Neutrophil (primary cell): Measurements from ENCODE around the gene FAM216B.
"Not testable (repeated sequence)": the region's sequence is repeated elsewhere in the genome, so short reads cannot be mapped to it uniquely, and the experiment has no call there.

Source experiments
- H3K27ac ChIP-seq: fragments of 200-600 bp; sonication (generic); 2 replicates; pipeline ENCODE4 v1.5.1; 2016; ENCODE audit warnings: mild to moderate bottlenecking, moderate library complexity
- H3K27me3 ChIP-seq: fragments of 200-600 bp; sonication (generic); 2 replicates; pipeline ENCODE4 v1.6.0; 2016; ENCODE audit warnings: mild to moderate bottlenecking
- H3K36me3 ChIP-seq: fragments of 200-600 bp; sonication (generic); 2 replicates; pipeline ENCODE4 v1.5.1; 2017
- H3K4me1 ChIP-seq, 2 experiments: fragments of 200-600 bp in 1 of 2; sonication (generic) in 1 of 2; 1 replicate in 1 of 2; 2 replicates in 1 of 2; pipeline versions ENCODE4 v1.5.1 to v1.6.1; 2013 to 2016; ENCODE audit warnings: low read depth in 1 of 2, low read length in 1 of 2, mild to moderate bottlenecking in 1 of 2, moderate library complexity in 1 of 2; ENCODE audit not compliant: control insufficient read depth in 1 of 2, insufficient read depth in 1 of 2
- H3K4me3 ChIP-seq, 2 experiments: fragments of 200-600 bp in 1 of 2; sonication (generic) in 1 of 2; 1 replicate in 1 of 2; 2 replicates in 1 of 2; pipeline ENCODE4 v1.5.1; 2013 to 2016; ENCODE audit warnings: low read depth in 1 of 2, low read length in 1 of 2, mild to moderate bottlenecking in 1 of 2, moderate library complexity in 1 of 2
- H3K9me3 ChIP-seq: fragments of 200-600 bp; sonication (generic); 2 replicates; pipeline ENCODE4 v1.5.1; 2016
- TF ChIP-seq, protein P1 (sequence below): fragments of 200-600 bp; sonication (generic); IDR thresholded peaks from 2 replicates; pipeline ENCODE4 v1.5.1; 2016; ENCODE audit warnings: antibody characterized with exemption

The FAM216B gene

DNA sequence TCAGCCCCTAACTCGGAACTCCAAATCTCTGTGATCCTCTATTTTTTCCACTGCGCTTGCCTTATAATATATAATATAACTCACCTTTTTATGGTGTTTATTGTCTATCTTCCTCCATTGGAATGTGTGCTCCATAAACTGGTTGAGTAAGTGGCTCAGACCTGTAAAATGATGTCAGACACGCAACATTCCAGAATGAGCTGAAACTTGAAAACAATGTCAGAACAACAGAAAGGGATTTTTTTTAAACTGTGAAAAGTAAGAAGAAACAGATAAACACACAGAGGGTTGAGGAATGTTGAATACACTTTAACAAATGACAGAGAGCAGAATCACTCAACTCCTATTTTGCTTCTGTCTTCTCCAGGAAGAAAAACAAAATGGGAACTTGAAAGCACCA lies 19.1 kb upstream of the FAM216B start:
- Histone ChIP-seq H3K36me3 (no peaks in the 10 kb centered on the region), H3K4me3 (no peak overlapping the region), H3K27me3 (no peaks in the 10 kb centered on the region), H3K9me3 (no peaks in the 10 kb centered on the region), H3K4me1 (no peaks in the 10 kb centered on the region), H3K27ac (no peak overlapping the region)
- TF ChIP-seq, protein P1, sequence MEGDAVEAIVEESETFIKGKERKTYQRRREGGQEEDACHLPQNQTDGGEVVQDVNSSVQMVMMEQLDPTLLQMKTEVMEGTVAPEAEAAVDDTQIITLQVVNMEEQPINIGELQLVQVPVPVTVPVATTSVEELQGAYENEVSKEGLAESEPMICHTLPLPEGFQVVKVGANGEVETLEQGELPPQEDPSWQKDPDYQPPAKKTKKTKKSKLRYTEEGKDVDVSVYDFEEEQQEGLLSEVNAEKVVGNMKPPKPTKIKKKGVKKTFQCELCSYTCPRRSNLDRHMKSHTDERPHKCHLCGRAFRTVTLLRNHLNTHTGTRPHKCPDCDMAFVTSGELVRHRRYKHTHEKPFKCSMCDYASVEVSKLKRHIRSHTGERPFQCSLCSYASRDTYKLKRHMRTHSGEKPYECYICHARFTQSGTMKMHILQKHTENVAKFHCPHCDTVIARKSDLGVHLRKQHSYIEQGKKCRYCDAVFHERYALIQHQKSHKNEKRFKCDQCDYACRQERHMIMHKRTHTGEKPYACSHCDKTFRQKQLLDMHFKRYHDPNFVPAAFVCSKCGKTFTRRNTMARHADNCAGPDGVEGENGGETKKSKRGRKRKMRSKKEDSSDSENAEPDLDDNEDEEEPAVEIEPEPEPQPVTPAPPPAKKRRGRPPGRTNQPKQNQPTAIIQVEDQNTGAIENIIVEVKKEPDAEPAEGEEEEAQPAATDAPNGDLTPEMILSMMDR, result no peak

DNA sequence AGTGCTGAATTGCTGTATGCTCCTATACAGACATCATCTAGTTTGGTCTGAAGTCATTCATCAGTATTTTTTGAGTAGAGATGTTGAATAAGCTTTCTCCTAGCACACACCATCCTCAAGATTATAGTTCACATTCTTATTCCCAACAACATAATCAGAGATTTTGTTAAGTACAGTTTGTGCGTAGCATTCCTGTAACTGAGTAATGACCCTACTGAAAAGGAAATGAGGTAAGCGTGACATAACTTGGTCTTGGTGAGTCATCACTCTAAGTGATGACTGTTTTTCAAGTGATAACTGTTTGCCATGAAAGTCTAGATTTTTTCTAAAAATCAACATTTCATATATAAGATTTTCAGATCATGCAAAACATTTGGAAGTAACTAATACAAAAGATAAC lies 18.5 kb upstream of the FAM216B start:
- Histone ChIP-seq H3K27me3 (no peaks in the 10 kb centered on the region), H3K27ac (no peak overlapping the region), H3K4me1 (no peaks in the 10 kb centered on the region), H3K9me3 (no peaks in the 10 kb centered on the region), H3K36me3 (no peaks in the 10 kb centered on the region), H3K4me3 (no peak overlapping the region)
- TF ChIP-seq, protein P1, result no peak

DNA sequence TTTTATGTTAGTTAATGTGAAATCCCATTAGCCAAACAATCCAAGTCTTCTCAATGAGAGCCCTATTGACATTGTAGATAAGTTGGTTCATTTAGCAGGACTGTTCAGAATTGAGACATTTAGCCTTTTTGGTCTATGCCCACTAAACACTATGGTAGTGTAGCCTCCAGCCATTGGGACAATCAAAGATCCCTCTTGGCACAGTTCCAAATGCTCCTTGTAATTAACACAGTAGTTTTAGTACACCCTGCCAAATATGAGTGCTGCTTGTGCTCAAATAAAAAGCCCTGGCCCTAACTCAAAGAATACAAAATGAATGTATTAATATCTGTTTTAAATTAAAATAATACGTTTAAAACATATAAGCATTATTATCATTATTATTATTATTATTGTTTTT lies 15.4 kb upstream of the FAM216B start:
- Histone ChIP-seq H3K9me3 (no peaks in the 10 kb centered on the region), H3K4me1 (no peaks in the 10 kb centered on the region)
- TF ChIP-seq, protein P1, result no peak

DNA sequence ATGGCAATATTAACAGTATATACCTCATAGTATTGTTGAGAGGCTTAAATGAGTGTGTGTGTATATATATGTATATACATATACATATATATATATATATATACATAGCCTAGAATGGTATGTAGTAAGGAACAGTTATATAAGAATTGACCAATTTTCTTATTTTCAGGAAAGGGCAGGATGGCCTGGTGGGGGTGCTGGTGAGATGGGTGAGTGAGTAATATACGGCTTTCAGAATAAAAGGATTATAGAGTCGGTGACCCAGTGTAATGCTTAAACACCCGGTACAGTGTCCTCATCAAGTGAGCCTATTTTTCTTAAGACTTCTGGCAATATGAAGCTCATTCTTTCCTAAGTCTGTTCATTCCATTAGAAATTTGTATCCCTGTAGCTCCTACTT lies 11.7 kb upstream of the FAM216B start:
- H3K27ac ChIP-seq, result no peak overlapping the region
- H3K36me3 ChIP-seq, result no peaks in the 10 kb centered on the region
- TF ChIP-seq, protein P1, result no peak
- no peaks in the 10 kb centered on the region for H3K9me3 ChIP-seq
- no peak overlapping the region for H3K4me3 ChIP-seq
- no peaks in the 10 kb centered on the region for H3K4me1 ChIP-seq
- H3K27me3 ChIP-seq, result no peaks in the 10 kb centered on the region

More for the DNA sequence above, 15.4 kb upstream of the FAM216B start:
- H3K36me3 ChIP-seq, result no peaks in the 10 kb centered on the region
- no peak overlapping the region for H3K27ac ChIP-seq
- H3K4me3 ChIP-seq, result no peak overlapping the region
- H3K27me3 ChIP-seq, result no peaks in the 10 kb centered on the region

DNA sequence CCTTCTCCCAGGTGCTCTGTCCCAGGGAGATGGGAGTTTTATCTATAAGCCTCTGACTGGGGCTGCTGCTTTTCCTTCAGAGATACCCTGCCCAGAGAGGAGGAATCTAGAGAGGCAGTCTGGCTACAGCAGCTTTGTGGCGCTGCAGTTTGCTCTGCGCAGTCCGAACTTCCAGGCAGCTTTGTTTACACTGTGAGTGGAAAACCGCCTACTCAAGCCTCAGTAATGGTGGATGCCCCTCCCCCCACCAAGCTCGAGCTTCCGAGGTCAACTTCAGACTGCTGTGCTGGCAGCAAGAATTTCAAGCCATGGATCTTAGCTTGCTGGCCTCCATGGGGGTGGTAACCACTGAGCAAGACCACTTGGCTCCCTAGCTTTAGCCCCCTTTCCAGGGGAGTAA lies 4.8 kb upstream of the FAM216B start:
- H3K9me3 ChIP-seq, H3K36me3 ChIP-seq, H3K4me1 ChIP-seq, H3K4me3 ChIP-seq, H3K27ac ChIP-seq, H3K27me3 ChIP-seq: not testable (repeated sequence)

DNA sequence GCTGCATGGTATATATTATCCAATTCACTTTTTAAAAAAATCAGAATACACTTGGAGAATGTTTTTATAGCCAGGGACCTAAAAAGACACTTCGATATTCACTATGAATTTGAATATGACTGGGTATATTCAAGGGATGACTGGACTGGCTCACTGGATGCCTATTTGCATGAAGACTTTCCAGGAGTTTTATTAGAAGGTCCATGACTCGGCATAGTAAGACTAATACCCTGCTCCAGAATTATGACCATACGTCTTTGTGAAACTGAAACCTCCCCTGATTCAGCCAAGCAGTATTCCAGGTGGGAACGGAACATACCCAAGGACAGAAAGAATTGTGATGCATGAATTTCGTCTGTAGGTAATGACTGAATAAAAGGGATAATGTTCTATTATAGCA lies 3.9 kb upstream of the FAM216B start:
- no peaks in the 10 kb centered on the region for H3K9me3 ChIP-seq
- no peak overlapping the region for H3K4me3 ChIP-seq
- H3K36me3 ChIP-seq, result no peaks in the 10 kb centered on the region
- H3K27me3 ChIP-seq, result no peaks in the 10 kb centered on the region
- H3K4me1 ChIP-seq, result peaks cover 0 to 3% of the 10 kb centered on the region in 2 experiments
- H3K27ac ChIP-seq, result no peak overlapping the region
- TF ChIP-seq, protein P1, result no peak
